GM10248 (cell line): ENCODE measurements around the gene AASDH.

Source experiments
- CTCF ChIA-PET: fragments of 300-600 bp; sonication (Branson Sonifier 250); formaldehyde crosslinking; extraction: SDS; loops from one replicate; lab custom pipeline; 2021; ENCODE audit warnings: antibody characterized with exemption; lab: Yijun Ruan, JAX
- POLR2A ChIA-PET: fragments of 350-650 bp; sonication (Branson Sonifier 250); formaldehyde crosslinking; extraction: SDS; loops from one replicate; lab custom pipeline; 2020; ENCODE audit warnings: antibody characterized with exemption; lab: Yijun Ruan, JAX
- DNase-seq: peaks from one replicate; pipeline ENCODE4 v3.0.0; 2012; ENCODE audit errors: extremely low spot score
- TF ChIP-seq, protein P1 (sequence below): IDR thresholded peaks from 2 replicates; pipeline ENCODE4 v1.5.1; 2012; ENCODE audit warnings: mild to moderate bottlenecking, low read depth; ENCODE audit errors: extremely low read depth, missing control alignments, control extremely low read depth

Gene AASDH

DNA sequence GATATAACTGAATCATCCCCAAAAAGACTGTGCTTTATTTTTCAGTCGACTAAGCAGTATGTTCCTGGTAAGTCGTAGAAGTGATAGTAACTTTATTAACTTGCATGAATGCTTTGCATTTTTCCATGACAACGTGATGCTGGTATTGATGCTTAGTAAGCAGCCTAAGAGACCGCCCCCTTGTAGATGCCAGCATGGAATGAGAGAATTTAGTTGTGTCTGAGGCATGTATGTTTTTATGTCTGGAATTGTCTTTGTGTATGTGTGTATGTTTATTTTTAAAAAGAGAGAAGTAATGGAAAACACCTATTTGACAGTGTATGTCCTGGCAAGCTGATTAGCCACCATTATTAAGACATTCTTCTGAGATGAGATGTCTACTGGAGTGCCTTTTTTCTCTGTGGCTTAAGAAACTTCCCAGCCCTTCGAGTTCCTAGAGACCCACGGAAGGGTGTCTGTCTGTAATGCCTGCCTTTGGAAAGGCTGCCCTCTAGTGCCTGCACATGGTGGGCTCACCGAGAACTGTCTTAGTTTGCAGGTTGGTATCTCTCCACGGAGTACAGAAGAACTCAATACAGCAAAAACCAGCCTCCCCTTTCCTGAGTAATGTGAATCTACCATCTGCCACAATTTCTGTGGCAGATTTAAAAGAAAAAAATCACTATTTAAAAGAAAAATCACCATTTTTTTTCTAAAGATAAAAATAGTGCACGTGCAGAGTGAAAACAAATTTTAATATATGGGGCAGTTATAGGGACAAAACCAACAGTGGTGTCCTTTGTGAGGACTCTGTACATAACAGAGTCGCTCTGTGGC is 85.9 kb downstream of the AASDH start:
- POLR2A ChIA-PET: no interaction called here
- TF ChIP-seq, protein P1, sequence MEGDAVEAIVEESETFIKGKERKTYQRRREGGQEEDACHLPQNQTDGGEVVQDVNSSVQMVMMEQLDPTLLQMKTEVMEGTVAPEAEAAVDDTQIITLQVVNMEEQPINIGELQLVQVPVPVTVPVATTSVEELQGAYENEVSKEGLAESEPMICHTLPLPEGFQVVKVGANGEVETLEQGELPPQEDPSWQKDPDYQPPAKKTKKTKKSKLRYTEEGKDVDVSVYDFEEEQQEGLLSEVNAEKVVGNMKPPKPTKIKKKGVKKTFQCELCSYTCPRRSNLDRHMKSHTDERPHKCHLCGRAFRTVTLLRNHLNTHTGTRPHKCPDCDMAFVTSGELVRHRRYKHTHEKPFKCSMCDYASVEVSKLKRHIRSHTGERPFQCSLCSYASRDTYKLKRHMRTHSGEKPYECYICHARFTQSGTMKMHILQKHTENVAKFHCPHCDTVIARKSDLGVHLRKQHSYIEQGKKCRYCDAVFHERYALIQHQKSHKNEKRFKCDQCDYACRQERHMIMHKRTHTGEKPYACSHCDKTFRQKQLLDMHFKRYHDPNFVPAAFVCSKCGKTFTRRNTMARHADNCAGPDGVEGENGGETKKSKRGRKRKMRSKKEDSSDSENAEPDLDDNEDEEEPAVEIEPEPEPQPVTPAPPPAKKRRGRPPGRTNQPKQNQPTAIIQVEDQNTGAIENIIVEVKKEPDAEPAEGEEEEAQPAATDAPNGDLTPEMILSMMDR: peak; percentile 78
- CTCF ChIA-PET: interaction anchor here (1.0 to 1.9 kb wide), 4 partner anchors 11 to 353 kb away, joined by 3 to 16 read pairs (median 3); partner anchors contain the start of gene CEP135
- DNase-seq: peak; percentile 54

DNA sequence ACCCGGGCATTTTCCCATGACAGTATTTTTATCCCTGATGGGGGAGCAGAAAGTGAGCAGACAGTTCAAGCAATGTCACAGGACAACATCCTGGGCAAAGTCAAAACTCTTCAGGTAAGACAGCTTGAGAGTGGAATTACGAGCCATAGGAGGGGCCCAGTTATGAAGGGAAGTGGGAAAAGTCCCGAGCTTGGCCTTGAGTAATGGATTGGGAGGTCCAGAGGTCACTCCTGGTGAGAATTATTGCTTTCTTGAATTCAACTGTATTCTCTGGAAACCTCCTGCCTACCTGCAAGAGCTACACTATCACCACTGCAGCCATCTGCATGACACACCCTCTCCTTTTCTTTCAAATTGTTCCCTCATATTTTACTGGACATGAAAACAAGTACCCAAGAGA is 89.1 kb downstream of the AASDH start:
- CTCF ChIA-PET: interaction anchor here (1.0 to 2.3 kb wide), 3 partner anchors 8 to 350 kb away, joined by 3 to 9 read pairs (median 6); no protein-coding TSS in a partner anchor

DNA sequence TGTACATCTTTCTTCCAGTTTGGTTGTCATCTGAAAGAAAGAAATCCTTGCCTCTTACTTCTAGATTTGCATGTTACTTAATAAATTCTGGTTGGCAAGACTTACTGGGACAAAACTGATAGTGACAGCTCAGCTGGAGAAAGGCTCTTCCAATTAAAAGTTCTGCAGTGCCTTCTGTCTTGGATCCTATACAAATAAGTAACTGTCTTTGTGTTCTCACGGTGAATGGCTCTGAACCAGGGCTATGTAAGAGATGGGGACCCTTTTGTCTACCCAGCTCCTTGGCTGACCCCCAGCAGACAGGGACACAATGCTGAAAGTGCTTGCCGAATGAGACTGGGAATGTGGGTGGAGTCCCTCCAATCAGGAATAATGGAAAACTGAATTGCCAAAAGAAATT is 89.5 kb downstream of the AASDH start:
- ChIA-PET CTCF (interaction anchor here (1.0 kb wide), 1 partner anchor 350 kb away, joined by 3 read pairs; no protein-coding TSS in a partner anchor), POLR2A (no interaction called here)
- TF ChIP-seq, protein P1: no peak
- DNase-seq: no peak

More for the DNA sequence above, 89.1 kb downstream of the AASDH start:
- TF ChIP-seq, protein P1: no peak
- DNase-seq: no peak
- POLR2A ChIA-PET: no interaction called here

DNA sequence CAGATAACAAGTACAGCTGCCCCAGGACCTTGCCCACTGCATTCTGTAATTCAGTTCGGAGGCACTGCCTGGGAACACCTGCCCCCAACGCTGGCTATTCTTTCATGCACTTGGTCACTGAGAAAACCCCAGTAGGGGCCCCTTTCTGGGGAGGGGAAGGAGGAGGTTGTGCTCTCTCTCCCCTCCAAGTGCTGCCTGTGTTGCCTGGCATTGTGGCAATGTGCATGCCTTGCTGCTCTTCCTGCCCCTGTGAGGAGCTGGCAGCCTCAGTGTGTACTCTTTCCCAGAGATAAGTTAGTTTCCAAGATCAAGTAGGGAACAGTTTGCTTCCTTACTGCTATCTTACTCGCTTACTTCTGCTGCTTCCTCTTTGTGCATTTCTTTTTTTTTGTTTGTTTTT is 90.8 kb downstream of the AASDH start:
- CTCF ChIA-PET: interaction anchor here (1.3 kb wide), 1 partner anchor 10 kb away, joined by 3 read pairs; no protein-coding TSS in a partner anchor
- DNase-seq: no peak
- TF ChIP-seq, protein P1: no peak
- POLR2A ChIA-PET: no interaction called here

DNA sequence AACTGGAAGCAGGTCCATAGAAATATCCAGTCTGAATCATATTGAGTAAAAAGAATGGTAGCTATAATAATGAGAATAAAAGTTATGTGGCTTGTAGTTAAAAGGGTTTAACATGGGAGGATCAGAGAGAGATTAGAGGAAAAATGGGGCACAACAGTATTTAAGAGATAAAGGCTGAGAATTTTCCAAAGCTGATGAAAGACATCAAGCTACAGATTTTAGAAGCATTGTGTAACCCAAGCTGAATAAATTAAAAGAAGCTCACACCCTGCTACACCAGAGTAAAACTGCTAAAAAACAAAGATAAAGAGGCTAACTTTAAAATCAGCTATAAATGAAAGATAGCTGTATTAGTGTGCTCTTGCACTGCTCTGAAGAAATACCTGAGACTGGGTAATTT is 94.2 kb downstream of the AASDH start:
- TF ChIP-seq, protein P1: no peak
- ChIA-PET CTCF (no interaction called here), POLR2A (no interaction called here)
- DNase-seq: no peak

DNA sequence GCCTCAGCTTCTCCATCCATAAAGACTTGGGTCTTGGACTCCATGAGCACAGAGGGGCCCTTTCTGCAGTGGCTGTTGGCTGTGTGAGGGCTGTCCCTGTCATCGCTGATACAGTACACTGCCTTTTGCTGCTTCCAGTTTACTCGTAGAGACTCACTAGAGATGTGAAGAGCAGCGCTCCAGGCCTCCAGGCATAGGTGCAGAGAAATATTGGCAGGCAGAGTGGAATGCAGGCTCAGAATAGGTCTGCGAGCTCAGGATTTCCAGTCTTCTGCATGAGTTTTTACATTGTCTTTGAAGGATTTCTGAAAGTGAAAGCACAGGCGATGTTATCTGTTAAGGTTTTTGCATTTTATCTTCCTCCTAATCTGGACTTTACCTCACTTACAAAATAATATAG is 97.4 kb downstream of the AASDH start:
- no peak for DNase-seq
- TF ChIP-seq, protein P1: no peak
- CTCF ChIA-PET: interaction anchor here (1.1 to 1.5 kb wide), 2 partner anchors 9 to 11 kb away, joined by 3 to 6 read pairs; no protein-coding TSS in a partner anchor
- POLR2A ChIA-PET: no interaction called here
